ENCODE results near the gene AGPAT1. TPM values are rescaled to one million over a fixed set of nuclear protein-coding genes. Genes with fewer than 3 reads are reported as not detected.

The AGPAT1 gene
- total RNA-seq, 3 donors from 2014 or later, result 49.0 to 60.1 (median 56.2) TPM

- DNase-seq, result peak; percentile 82 to 85 (median 83)
- peaks cover 26% of the 10 kb centered on the region for H3K4me1 ChIP-seq (ENCODE audit: low read depth)
- no peaks in the 10 kb centered on the region for H3K36me3 ChIP-seq (ENCODE audit: low read depth)
- intact Hi-C loops (cut with DNase I, micrococcal nuclease), result no loop called here
- peak overlapping the region; percentile 42 for H3K4me3 ChIP-seq
- ATAC-seq, result peak; percentile 88
- H3K9me3 ChIP-seq, result no peaks in the 10 kb centered on the region
- TF ChIP-seq, protein P1, sequence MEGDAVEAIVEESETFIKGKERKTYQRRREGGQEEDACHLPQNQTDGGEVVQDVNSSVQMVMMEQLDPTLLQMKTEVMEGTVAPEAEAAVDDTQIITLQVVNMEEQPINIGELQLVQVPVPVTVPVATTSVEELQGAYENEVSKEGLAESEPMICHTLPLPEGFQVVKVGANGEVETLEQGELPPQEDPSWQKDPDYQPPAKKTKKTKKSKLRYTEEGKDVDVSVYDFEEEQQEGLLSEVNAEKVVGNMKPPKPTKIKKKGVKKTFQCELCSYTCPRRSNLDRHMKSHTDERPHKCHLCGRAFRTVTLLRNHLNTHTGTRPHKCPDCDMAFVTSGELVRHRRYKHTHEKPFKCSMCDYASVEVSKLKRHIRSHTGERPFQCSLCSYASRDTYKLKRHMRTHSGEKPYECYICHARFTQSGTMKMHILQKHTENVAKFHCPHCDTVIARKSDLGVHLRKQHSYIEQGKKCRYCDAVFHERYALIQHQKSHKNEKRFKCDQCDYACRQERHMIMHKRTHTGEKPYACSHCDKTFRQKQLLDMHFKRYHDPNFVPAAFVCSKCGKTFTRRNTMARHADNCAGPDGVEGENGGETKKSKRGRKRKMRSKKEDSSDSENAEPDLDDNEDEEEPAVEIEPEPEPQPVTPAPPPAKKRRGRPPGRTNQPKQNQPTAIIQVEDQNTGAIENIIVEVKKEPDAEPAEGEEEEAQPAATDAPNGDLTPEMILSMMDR (IDR thresholded peaks at IDR 0.05), result peak; percentile 16
These were observed 21.2 kb downstream of the AGPAT1 start for GRCh38 chr6:32154514-32155161.

DNA sequence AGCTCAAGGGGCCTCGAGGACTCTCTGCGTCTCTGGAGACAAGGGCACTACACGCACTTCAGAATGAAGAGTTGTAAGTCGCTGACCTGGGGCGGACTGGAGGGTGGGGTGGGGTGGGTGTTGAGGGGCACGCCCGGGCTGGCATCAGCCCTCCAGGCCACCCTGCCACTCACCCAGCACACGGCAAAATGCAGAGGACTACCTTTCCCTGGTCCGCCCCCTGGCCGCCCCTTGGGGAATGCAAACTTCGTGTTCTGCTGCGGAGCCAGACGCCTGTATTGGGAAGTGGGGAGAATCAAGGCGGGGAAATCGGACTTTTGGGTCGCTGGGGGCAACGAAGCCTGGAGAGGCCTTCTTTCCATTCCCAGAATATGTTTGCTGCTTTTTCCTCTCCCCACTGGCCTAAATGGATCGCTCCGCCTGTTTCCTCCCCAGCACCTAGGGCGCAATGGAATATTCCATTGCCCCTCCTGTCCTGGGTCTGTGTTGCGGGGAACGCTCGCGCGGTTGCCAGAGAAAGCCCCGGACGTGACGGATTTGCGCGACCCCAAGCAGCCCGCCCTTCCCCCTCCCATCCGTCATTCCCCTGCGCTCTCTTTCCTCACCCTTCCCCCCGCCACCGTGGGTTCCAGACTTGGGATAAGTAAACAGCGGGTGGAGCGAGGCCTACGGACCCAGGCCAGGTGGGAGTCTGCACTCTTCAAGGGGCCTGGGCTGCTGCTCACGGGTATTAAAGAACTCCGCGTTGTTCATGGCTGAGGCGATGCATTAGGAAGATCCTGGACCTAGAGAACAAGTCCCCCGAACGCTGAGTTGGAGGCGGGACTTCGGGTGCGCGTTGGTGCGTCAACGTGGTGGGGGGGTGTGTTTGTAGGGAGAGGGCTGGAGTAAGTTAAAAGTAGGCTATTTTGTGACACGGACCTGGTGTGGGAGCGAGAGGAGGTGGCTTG is 22.0 kb downstream of the AGPAT1 start, which contains the start of gene PPT2:
Gene PPT2, plus strand, starts transcription at position 578 of the 950 bp plus-strand sequence. CDS start 454 bp downstream, outside the sequence.
- peak; percentile 80 for ATAC-seq
- DNase-seq, result peak; percentile 86 to 89 (median 87)
- Histone ChIP-seq H3K36me3 (ENCODE audit: low read depth) (no peaks in the 10 kb centered on the region), H3K9me3 (no peaks in the 10 kb centered on the region), H3K4me1 (ENCODE audit: low read depth) (peaks cover 26% of the 10 kb centered on the region), H3K4me3 (peak within 1 kb of the TSS; percentile 42)
- intact Hi-C loops (cut with DNase I, micrococcal nuclease), result no loop called here
- TF ChIP-seq, protein P1 (IDR thresholded peaks at IDR 0.05), result no peak

- TF ChIP-seq, protein P1 (IDR thresholded peaks at IDR 0.05), result no peak
- H3K9me3 ChIP-seq, result no peaks in the 10 kb centered on the region
- ATAC-seq (no peak), DNase-seq (peak; percentile 38 to 61 (median 55))
- H3K36me3 ChIP-seq (ENCODE audit: low read depth), result no peaks in the 10 kb centered on the region
- H3K4me3 ChIP-seq, result no peak overlapping the region
- H3K4me1 ChIP-seq (ENCODE audit: low read depth), result peaks cover 26% of the 10 kb centered on the region
- intact Hi-C loops (cut with DNase I, micrococcal nuclease), result no loop called here
These were observed 22.9 kb downstream of the AGPAT1 start for GRCh38 chr6:32152769-32153563.

GRCh38 chr6:32151863-32152768 is 23.8 kb downstream of the AGPAT1 start, which contains the start of gene PRRT1:
TSS of gene PRRT1 (minus strand) at chr6:32151939. CDS start at chr6:32151827, 112 bp downstream.
- TF ChIP-seq, protein P1 (IDR thresholded peaks at IDR 0.05), result no peak
- Histone ChIP-seq H3K4me1 (ENCODE audit: low read depth) (peaks cover 26% of the 10 kb centered on the region), H3K9me3 (no peaks in the 10 kb centered on the region), H3K36me3 (ENCODE audit: low read depth) (no peaks in the 10 kb centered on the region), H3K4me3 (no peak within 1 kb of the TSS)
- ATAC-seq (no peak), DNase-seq (no peak)
- intact Hi-C loops (cut with DNase I, micrococcal nuclease), result no loop called here

All from mucosa of descending colon (tissue), 3 donors.